ENCODE results near the gene OR2B6.

- TF ChIP-seq CTCF (IDR thresholded peaks at IDR 0.05) (no peak), POLR2A (IDR thresholded peaks at IDR 0.05) (no peak), EP300 (IDR thresholded peaks at IDR 0.05) (no peak)
These were observed 8.8 kb upstream of the OR2B6 start for GRCh38 chr6:27948237-27948636.
